ENCODE results near the gene CDH1.
"Not testable (repeated sequence)": the region's sequence is repeated elsewhere in the genome, so short reads cannot be mapped to it uniquely, and the experiment has no call there.

CDH1 gene

DNA sequence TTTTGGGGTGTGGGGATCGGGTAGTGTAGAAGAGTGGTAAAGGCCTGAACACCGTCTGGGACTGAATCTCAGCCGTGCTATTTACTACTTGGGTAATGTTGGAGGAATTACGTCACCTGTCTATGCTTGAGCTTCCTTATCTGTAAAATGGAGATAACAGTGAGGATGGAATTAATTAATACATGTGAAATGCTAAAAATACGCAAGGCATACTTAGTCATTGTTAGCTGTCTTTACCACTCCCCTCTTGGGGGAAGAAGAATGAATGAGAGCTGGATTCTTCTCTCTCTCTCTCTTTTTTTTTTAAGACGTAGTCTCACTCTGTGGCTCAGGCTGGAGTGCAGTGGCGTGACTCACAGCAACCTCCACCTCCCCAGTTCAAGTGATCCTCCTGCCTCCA lies 65.1 kb downstream of the CDH1 start:
- ATAC-seq (ENCODE audit: low read depth) (no peak), DNase-seq (ENCODE audit: low spot score in 2 of 2) (no peak)
- Mint-ChIP-seq H3K36me3 (no peaks in the 10 kb centered on the region), H3K4me1 (no peaks in the 10 kb centered on the region), H3K27me3 (no peaks in the 10 kb centered on the region), H3K4me3 (no peak overlapping the region), H3K9me3 (no peaks in the 10 kb centered on the region), H3K27ac (no peak overlapping the region)

- Mint-ChIP-seq H3K27ac (no peak overlapping the region), H3K4me3 (no peak overlapping the region), H3K4me1 (no peaks in the 10 kb centered on the region), H3K9me3 (no peaks in the 10 kb centered on the region), H3K27me3 (peaks cover 1% of the 10 kb centered on the region), H3K36me3 (no peaks in the 10 kb centered on the region)
- ATAC-seq (ENCODE audit: low read depth) = no peak
- DNase-seq (ENCODE audit: low spot score in 2 of 2) = no peak
Measured at GRCh38 chr16:68806422-68806821, 69.3 kb downstream of the CDH1 start.

GRCh38 chr16:68806981-68807380 lies 69.9 kb downstream of the CDH1 start:
- no peak overlapping the region for H3K4me3 Mint-ChIP-seq
- H3K27me3 Mint-ChIP-seq = peaks cover 1% of the 10 kb centered on the region
- H3K4me1 Mint-ChIP-seq = no peaks in the 10 kb centered on the region
- no peak for ATAC-seq (ENCODE audit: low read depth)
- H3K9me3 Mint-ChIP-seq = no peaks in the 10 kb centered on the region
- H3K27ac Mint-ChIP-seq = no peak overlapping the region
- no peak for DNase-seq (ENCODE audit: low spot score in 2 of 2)
- no peaks in the 10 kb centered on the region for H3K36me3 Mint-ChIP-seq

GRCh38 chr16:68814516-68814915 lies 77.4 kb downstream of the CDH1 start:
- no peak overlapping the region for H3K27ac Mint-ChIP-seq
- no peak for DNase-seq (ENCODE audit: low spot score in 2 of 2)

DNA sequence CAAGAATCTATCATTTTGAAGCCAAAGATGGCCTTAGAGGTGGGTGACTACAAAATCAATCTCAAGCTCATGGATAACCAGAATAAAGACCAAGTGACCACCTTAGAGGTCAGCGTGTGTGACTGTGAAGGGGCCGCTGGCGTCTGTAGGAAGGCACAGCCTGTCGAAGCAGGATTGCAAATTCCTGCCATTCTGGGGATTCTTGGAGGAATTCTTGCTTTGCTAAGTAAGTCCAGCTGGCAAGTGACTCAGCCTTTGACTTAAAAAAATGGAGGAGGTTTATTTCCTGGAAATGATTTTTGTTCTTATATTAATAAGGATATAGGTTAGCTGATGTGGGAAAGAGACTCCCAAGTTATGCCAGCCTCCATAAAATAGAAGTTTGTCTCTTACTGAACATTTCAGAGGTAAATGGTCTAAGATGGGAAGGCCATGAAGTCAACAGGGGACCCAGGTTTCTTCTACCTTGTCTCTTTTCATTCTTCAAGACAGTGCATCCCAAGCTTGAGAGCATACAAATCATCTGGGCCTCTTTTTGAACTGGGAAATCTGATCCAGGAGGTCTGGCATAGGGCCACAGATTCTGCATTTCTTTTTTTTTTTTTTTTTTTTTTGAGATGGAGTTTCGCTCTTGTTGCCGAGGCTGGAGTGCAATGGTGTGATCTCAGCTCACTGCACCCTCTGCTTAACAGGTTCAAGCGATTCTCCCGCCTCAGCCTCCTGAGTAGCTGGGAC lies 86.5 kb downstream of the CDH1 start:
- H3K36me3 Mint-ChIP-seq = no peaks in the 10 kb centered on the region
- no peak overlapping the region for H3K4me3 Mint-ChIP-seq
- no peaks in the 10 kb centered on the region for H3K4me1 Mint-ChIP-seq
- ATAC-seq (ENCODE audit: low read depth) = no peak
- peaks cover 5% of the 10 kb centered on the region for H3K9me3 Mint-ChIP-seq
- H3K27ac Mint-ChIP-seq = no peak overlapping the region
- peaks cover 2% of the 10 kb centered on the region for H3K27me3 Mint-ChIP-seq
- DNase-seq (ENCODE audit: low spot score in 2 of 2) = no peak

More at GRCh38 chr16:68814516-68814915, 77.4 kb downstream of the CDH1 start:
- no peak for ATAC-seq (ENCODE audit: low read depth)
- H3K9me3 Mint-ChIP-seq = peaks cover 2% of the 10 kb centered on the region
- peaks cover 2% of the 10 kb centered on the region for H3K36me3 Mint-ChIP-seq
- peaks cover 2% of the 10 kb centered on the region for H3K27me3 Mint-ChIP-seq
- no peaks in the 10 kb centered on the region for H3K4me1 Mint-ChIP-seq
- H3K4me3 Mint-ChIP-seq = no peak overlapping the region

DNA sequence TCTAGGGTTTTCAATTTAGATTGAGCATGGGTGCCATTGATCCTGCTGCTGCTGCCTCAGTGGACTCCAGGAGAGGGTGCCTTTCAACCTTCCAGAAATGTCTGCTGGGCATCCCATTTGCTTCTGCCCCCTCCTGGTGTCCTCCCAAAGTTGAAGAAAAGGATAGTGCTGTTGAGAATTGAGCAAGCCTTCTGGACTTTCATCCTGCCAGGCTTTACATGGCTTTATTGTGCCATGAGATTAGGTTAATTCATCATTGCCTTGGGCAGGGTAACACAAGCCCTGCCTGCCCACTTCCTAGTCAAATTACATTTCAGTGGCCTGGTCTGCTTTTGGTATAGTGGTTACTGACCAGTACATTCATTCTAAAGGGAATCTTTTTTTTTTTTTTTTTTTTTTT lies 88.3 kb downstream of the CDH1 start:
- Mint-ChIP-seq H3K9me3 (peaks cover 5% of the 10 kb centered on the region), H3K27me3 (peaks cover 2% of the 10 kb centered on the region), H3K4me3 (no peak overlapping the region), H3K4me1 (no peaks in the 10 kb centered on the region), H3K27ac (no peak overlapping the region), H3K36me3 (no peaks in the 10 kb centered on the region)
- DNase-seq (ENCODE audit: low spot score in 2 of 2) (no peak), ATAC-seq (ENCODE audit: low read depth) (no peak)

DNA sequence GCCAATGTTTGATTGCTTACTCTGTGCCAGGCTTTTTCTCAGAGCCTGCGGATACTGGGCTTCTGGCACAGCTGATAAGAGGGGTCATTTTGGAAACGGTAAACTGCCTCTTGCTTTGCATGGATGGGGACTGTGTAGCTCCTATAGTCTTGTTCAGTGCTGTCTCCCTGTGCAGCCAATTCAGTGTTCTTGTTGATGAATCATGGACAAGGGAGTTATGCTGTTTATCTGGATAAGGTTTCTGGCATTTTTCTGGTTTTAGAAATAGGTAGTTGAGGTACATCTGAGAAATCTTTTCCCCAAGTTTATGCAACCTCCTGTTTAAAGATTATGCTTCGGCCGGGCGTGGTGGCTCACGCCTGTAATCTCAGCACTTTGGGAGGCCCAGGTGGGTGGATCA lies 89.6 kb downstream of the CDH1 start:
- H3K4me3 Mint-ChIP-seq = no peak overlapping the region
- H3K27me3 Mint-ChIP-seq = peaks cover 2% of the 10 kb centered on the region
- H3K9me3 Mint-ChIP-seq = peaks cover 5% of the 10 kb centered on the region
- DNase-seq (ENCODE audit: low spot score in 2 of 2) = no peak
- H3K27ac Mint-ChIP-seq = no peak overlapping the region
- ATAC-seq (ENCODE audit: low read depth) = no peak
- no peaks in the 10 kb centered on the region for H3K4me1 Mint-ChIP-seq
- no peaks in the 10 kb centered on the region for H3K36me3 Mint-ChIP-seq

GRCh38 chr16:68833251-68833650 lies 96.2 kb downstream of the CDH1 start:
- no peak for ATAC-seq (ENCODE audit: low read depth)
- DNase-seq (ENCODE audit: low spot score in 2 of 2) = no peak
- H3K4me1 Mint-ChIP-seq = no peaks in the 10 kb centered on the region
- H3K27me3 Mint-ChIP-seq = peaks cover 2% of the 10 kb centered on the region
- H3K36me3 Mint-ChIP-seq = no peaks in the 10 kb centered on the region
- H3K27ac Mint-ChIP-seq = no peak overlapping the region
- no peaks in the 10 kb centered on the region for H3K9me3 Mint-ChIP-seq
- no peak overlapping the region for H3K4me3 Mint-ChIP-seq

- no peak for ATAC-seq (ENCODE audit: low read depth)
Measured at GRCh38 chr16:68834550-68834949, 97.5 kb downstream of the CDH1 start.

GRCh38 chr16:68835970-68836369 lies 98.9 kb downstream of the CDH1 start:
- H3K9me3 Mint-ChIP-seq = no peaks in the 10 kb centered on the region
- no peak overlapping the region for H3K4me3 Mint-ChIP-seq
- H3K27me3 Mint-ChIP-seq = peaks cover 2% of the 10 kb centered on the region
- DNase-seq (ENCODE audit: low spot score in 2 of 2) (no peak), ATAC-seq (ENCODE audit: low read depth) (no peak)
- no peaks in the 10 kb centered on the region for H3K36me3 Mint-ChIP-seq
- no peaks in the 10 kb centered on the region for H3K4me1 Mint-ChIP-seq
- H3K27ac Mint-ChIP-seq = no peak overlapping the region

More at GRCh38 chr16:68834550-68834949, 97.5 kb downstream of the CDH1 start:
- peaks cover 2% of the 10 kb centered on the region for H3K27me3 Mint-ChIP-seq
- DNase-seq (ENCODE audit: low spot score in 2 of 2) = no peak
- no peak overlapping the region for H3K4me3 Mint-ChIP-seq
- H3K9me3 Mint-ChIP-seq = no peaks in the 10 kb centered on the region
- H3K36me3 Mint-ChIP-seq = no peaks in the 10 kb centered on the region
- H3K27ac Mint-ChIP-seq = no peak overlapping the region
- no peaks in the 10 kb centered on the region for H3K4me1 Mint-ChIP-seq

DNA sequence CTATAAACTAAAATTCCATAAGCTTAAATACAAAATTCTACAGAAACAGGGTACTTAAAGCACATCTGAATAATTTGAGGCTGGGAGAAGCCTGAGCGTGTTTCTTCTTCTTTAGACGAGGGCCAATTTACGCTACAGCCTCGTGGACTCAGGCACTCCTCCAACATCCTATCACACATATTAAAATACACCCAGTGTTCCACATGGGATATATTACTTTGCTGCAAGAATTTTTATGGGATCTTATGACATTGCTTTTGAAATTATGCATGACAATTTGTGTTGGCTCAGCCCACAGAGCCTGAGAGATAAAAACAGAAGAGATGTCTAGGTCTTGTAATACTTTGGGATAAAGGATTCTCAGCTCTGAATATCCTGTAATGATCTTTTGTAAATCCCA lies 102.7 kb downstream of the CDH1 start:
- DNase-seq (ENCODE audit: low spot score in 2 of 2) (no peak), ATAC-seq (ENCODE audit: low read depth) (no peak)
- Mint-ChIP-seq H3K4me1 (peaks cover 7% of the 10 kb centered on the region), H3K27ac (no peak overlapping the region), H3K9me3 (no peaks in the 10 kb centered on the region), H3K4me3 (no peak overlapping the region), H3K27me3 (no peaks in the 10 kb centered on the region), H3K36me3 (no peaks in the 10 kb centered on the region)

DNA sequence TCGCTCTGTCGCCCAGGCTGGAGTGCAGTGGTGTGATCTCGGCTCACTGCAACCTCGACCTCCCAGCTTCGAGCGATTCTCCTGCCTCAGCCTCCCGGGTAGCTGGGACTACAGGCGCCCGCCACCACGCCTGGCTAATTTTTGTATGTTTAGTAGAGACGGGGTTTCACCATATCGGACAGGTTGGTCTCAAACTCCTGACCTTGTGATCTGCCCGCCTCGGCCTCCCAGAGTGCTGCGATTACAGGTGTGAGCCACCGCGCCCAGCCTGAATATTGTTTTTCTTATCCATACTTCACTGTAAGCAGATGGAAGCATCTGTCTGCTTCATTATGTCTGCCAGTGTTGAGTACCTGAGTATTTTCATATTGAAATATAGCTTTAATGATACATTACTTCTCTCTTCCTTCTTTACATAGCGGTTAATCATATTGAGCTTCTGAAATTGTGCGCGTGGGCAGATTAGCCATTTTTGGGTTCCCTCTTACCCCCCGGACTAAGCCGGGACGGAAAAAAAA lies 105.9 kb downstream of the CDH1 start:
- ATAC-seq (ENCODE audit: low read depth); H3K36me3 Mint-ChIP-seq; DNase-seq (ENCODE audit: low spot score in 2 of 2); H3K9me3 Mint-ChIP-seq; H3K27me3 Mint-ChIP-seq: not testable (repeated sequence)
- Mint-ChIP-seq H3K4me3 (peak overlapping the region; percentile 94), H3K27ac (peak overlapping the region; percentile 79), H3K4me1 (peaks cover 15% of the 10 kb centered on the region)

- H3K36me3 Mint-ChIP-seq = no peaks in the 10 kb centered on the region
- peak; percentile 90 for DNase-seq (ENCODE audit: low spot score in 2 of 2)
- H3K9me3 Mint-ChIP-seq = no peaks in the 10 kb centered on the region
- no peaks in the 10 kb centered on the region for H3K27me3 Mint-ChIP-seq
- H3K27ac Mint-ChIP-seq = peak within 1 kb of the TSS; percentile 79
- H3K4me1 Mint-ChIP-seq = peaks cover 16% of the 10 kb centered on the region
- ATAC-seq (ENCODE audit: low read depth) = peak; percentile 98
- H3K4me3 Mint-ChIP-seq = peak within 1 kb of the TSS; percentile 94
Measured at GRCh38 chr16:68843482-68844210, 106.6 kb downstream of the CDH1 start, which contains the start of gene TANGO6. TANGO6 (plus strand) TSS chr16:68843531; CDS start chr16:68843618, 87 bp downstream.

DNA sequence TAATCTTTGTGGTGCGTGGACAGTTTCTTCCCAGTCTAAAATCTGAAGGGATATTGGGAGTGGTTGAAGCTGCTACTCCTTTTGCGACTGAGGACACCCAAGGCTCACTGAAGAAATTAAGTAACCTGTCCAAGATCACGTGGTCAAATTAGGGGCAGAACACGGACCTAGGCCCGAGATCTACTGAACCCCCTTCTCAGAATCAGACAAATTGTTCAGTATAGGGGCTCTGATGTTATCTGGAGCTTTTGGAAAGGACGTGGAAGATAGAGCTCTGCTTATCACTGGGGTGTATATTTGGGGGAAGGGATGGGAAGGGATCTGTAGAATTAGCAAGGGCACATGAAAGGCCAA lies 107.1 kb downstream of the CDH1 start:
- Mint-ChIP-seq H3K27me3 (no peaks in the 10 kb centered on the region), H3K4me3 (peak overlapping the region; percentile 94), H3K36me3 (no peaks in the 10 kb centered on the region), H3K27ac (peak overlapping the region; percentile 79), H3K9me3 (no peaks in the 10 kb centered on the region), H3K4me1 (peaks cover 16% of the 10 kb centered on the region)
- ATAC-seq (ENCODE audit: low read depth) (no peak), DNase-seq (ENCODE audit: low spot score in 2 of 2) (no peak)
